ENCODE results near the gene CSH1. TPM values are rescaled to one million over a fixed set of nuclear protein-coding genes. Genes with fewer than 3 reads are reported as not detected.
"Not testable (repeated sequence)": the region's sequence is repeated elsewhere in the genome, so short reads cannot be mapped to it uniquely, and the experiment has no call there.

CSH1 gene
- total and polyA plus RNA-seq, 2 experiments from 2014 or later = 0.68 TPM; not detected in 1

- not testable (repeated sequence) for H3K4me1 Mint-ChIP-seq; H3F3A ChIP-seq (replicated peaks; ENCODE audit: low read depth); H3K79me2 ChIP-seq (replicated peaks; ENCODE audit: insufficient read depth); H3K27ac ChIP-seq (ENCODE audit: low read depth); H3K36me3 ChIP-seq (ENCODE audit: insufficient read depth); H2AFZ ChIP-seq; H3K4me3 ChIP-seq; H3K27me3 ChIP-seq (ENCODE audit: insufficient read depth); H4K20me1 ChIP-seq (replicated peaks; ENCODE audit: insufficient read depth); H3K4me2 ChIP-seq; H3K27me3 Mint-ChIP-seq (ENCODE audit: insufficient read depth, low read depth, poor library complexity); H3K27ac Mint-ChIP-seq; H3K4me3 Mint-ChIP-seq; H3K9me3 Mint-ChIP-seq; H3K36me3 Mint-ChIP-seq (ENCODE audit: low read depth); DNase-seq (ENCODE audit: low spot score); H3K9me2 ChIP-seq (ENCODE audit: insufficient read depth); ATAC-seq; H3K4me1 ChIP-seq (ENCODE audit: insufficient read depth)
Measured at GRCh38 chr17:63856425-63856824, 39.9 kb downstream of the CSH1 start.

GRCh38 chr17:63855185-63855584 is 41.2 kb downstream of the CSH1 start:
- Histone ChIP-seq H3F3A (replicated peaks; ENCODE audit: low read depth) (no peaks in the 10 kb centered on the region), H3K4me3 (no peak overlapping the region), H3K36me3 (ENCODE audit: insufficient read depth) (no peaks in the 10 kb centered on the region), H3K27ac (ENCODE audit: low read depth) (no peak overlapping the region), H3K4me2 (no peak overlapping the region), H3K9me2 (ENCODE audit: insufficient read depth) (no peaks in the 10 kb centered on the region), H4K20me1 (replicated peaks; ENCODE audit: insufficient read depth) (no peaks in the 10 kb centered on the region), H3K4me1 (ENCODE audit: insufficient read depth) (no peaks in the 10 kb centered on the region), H3K27me3 (ENCODE audit: insufficient read depth) (no peaks in the 10 kb centered on the region), H2AFZ (no peak overlapping the region), H3K79me2 (replicated peaks; ENCODE audit: insufficient read depth) (no peaks in the 10 kb centered on the region)
- Mint-ChIP-seq H3K36me3 (ENCODE audit: low read depth) (no peaks in the 10 kb centered on the region), H3K4me1 (no peaks in the 10 kb centered on the region), H3K27me3 (ENCODE audit: insufficient read depth, low read depth, poor library complexity) (peaks cover 6% of the 10 kb centered on the region), H3K27ac (no peak overlapping the region), H3K9me3 (no peaks in the 10 kb centered on the region), H3K4me3 (no peak overlapping the region)
- no peak for DNase-seq (ENCODE audit: low spot score)
- ATAC-seq = no peak
- no peak for TF ChIP-seq EZH2 (IDR thresholded peaks at IDR 0.05; ENCODE audit: low read depth, unreplicated experiment)
- TF ChIP-seq ZNF331 (CRISPR knock-in tag; IDR thresholded peaks at IDR 0.05; ENCODE audit: low read depth) = no peak
- TF ChIP-seq ZNF114 (CRISPR knock-in tag; IDR thresholded peaks at IDR 0.05) = no peak
- TF ChIP-seq NANOG (IDR thresholded peaks at IDR 0.05; ENCODE audit: borderline replicate concordance) = no peak
- TF ChIP-seq CTCF (conservative IDR thresholded peaks at IDR 0.05; ENCODE audit: low read depth in 2 of 2) = no peak
- no peak for TF ChIP-seq REST (IDR thresholded peaks at IDR 0.05; ENCODE audit: unreplicated experiment)
- no peak for TF ChIP-seq STAT1 (IDR thresholded peaks at IDR 0.05; ENCODE audit: unreplicated experiment)
- TF ChIP-seq EZH2phosphoT487 (IDR thresholded peaks at IDR 0.05; ENCODE audit: unreplicated experiment) = no peak
- TF ChIP-seq ETS1 (IDR thresholded peaks at IDR 0.05) = no peak
- no peak for TF ChIP-seq CREB1 (CRISPR knock-in tag; IDR thresholded peaks at IDR 0.05; ENCODE audit: low read depth)
- no peak for TF ChIP-seq JUNB (IDR thresholded peaks at IDR 0.05; ENCODE audit: unreplicated experiment)
- no peak for TF ChIP-seq POLR2AphosphoS5 (IDR thresholded peaks at IDR 0.05; ENCODE audit: low read depth)

Data from GM23338 (cell line).